ENCODE results near the gene GOT1. TPM values are rescaled to one million over a fixed set of nuclear protein-coding genes. Genes with fewer than 3 reads are reported as not detected.

Gene GOT1
- total and polyA plus RNA-seq, 2 donors (not counting 3 experiments of a cell fraction or from before 2014, with no cell fraction given), result 14.4 to 36.3 TPM

DNA sequence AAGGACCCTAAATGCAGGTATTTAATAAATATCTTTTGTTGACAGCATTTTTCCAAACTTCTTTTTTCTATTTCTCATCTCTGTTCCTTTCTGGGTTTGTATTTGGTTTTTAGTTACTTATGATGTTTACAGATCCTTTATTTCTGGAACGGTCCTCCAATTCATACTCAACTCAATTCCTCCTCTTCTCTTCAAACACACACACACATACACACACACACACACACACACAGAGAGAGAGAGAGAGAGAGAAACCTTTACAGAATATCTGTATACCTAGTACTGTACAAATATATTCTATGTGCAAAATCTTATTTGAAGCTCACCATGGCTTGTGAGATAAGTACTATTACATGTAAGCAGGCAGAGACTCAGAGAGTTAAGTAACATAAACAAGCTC is 21.6 kb upstream of the GOT1 start:
- TF ChIP-seq, protein P1, sequence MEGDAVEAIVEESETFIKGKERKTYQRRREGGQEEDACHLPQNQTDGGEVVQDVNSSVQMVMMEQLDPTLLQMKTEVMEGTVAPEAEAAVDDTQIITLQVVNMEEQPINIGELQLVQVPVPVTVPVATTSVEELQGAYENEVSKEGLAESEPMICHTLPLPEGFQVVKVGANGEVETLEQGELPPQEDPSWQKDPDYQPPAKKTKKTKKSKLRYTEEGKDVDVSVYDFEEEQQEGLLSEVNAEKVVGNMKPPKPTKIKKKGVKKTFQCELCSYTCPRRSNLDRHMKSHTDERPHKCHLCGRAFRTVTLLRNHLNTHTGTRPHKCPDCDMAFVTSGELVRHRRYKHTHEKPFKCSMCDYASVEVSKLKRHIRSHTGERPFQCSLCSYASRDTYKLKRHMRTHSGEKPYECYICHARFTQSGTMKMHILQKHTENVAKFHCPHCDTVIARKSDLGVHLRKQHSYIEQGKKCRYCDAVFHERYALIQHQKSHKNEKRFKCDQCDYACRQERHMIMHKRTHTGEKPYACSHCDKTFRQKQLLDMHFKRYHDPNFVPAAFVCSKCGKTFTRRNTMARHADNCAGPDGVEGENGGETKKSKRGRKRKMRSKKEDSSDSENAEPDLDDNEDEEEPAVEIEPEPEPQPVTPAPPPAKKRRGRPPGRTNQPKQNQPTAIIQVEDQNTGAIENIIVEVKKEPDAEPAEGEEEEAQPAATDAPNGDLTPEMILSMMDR (IDR thresholded peaks at IDR 0.05; ENCODE audit: extremely low read depth in 1 of 2, insufficient read depth in 1 of 2, low read depth in 1 of 2, low read length in 2 of 2), result no peak
- TF ChIP-seq JUN (IDR thresholded peaks at IDR 0.05; ENCODE audit: borderline replicate concordance, insufficient read depth, insufficient read length, low read depth), result no peak
- no peak for DNase-seq (ENCODE audit: low read depth, low spot score)
- intact Hi-C loops (cut with micrococcal nuclease), result no loop called here
- H3K36me3 ChIP-seq (ENCODE audit: control insufficient read depth in 2 of 2, extremely low read depth in 1 of 2, insufficient read depth in 2 of 2, low read length in 2 of 2), result no peaks in the 10 kb centered on the region
- no peaks in the 10 kb centered on the region for H3K4me1 ChIP-seq (ENCODE audit: control insufficient read depth, extremely low read depth, insufficient read depth, low read length)
- no peak for FAIRE-seq
- no peaks in the 10 kb centered on the region for H4K20me1 ChIP-seq (replicated peaks; ENCODE audit: control insufficient read depth, extremely low read depth, insufficient read depth, low read length)
- no peaks in the 10 kb centered on the region for H3K79me2 ChIP-seq (ENCODE audit: control insufficient read depth, insufficient read depth, low read length)
- H3K9ac ChIP-seq (replicated peaks; ENCODE audit: extremely low read depth, insufficient read depth, low read length), result no peak overlapping the region
- H2AFZ ChIP-seq (ENCODE audit: low read depth, low read length), result no peak overlapping the region
- H3K27me3 ChIP-seq (ENCODE audit: control insufficient read depth in 2 of 2, insufficient read depth in 2 of 2, low read length in 2 of 2), result peaks cover 59 to 80% of the 10 kb centered on the region in 2 experiments
- no peak overlapping the region for H3K27ac ChIP-seq (ENCODE audit: insufficient read depth, low read depth, low read length)
- no peak overlapping the region for H3K4me2 ChIP-seq (ENCODE audit: insufficient read depth, low read length)
- H3K9me1 ChIP-seq (replicated peaks; ENCODE audit: control insufficient read depth, extremely low read depth, insufficient read depth, low read length), result no peaks in the 10 kb centered on the region
- ChIA-PET CTCF (interaction anchor here (1.0 kb wide), 3 partner anchors 9 to 16 kb away, joined by 3 to 5 read pairs (median 4); no protein-coding TSS in a partner anchor), POLR2A (no interaction called here)
- no peak overlapping the region for H3K4me3 ChIP-seq (replicated peaks in 1 of 3; ENCODE audit: insufficient read depth in 1 of 3, low read depth in 1 of 3, low read length in 3 of 3)
- dilution Hi-C loops (cut with MboI; ENCODE audit: extremely low pct_ligation_motif_present, low sequenced_read_pairs), result no loop called here
- no TSS peak for BruUV-seq (replicated peaks)
- H3K9me3 ChIP-seq (replicated peaks; ENCODE audit: control insufficient read depth, insufficient read depth, low read length), result no peaks in the 10 kb centered on the region

GRCh38 chr10:99451499-99451788 is 21.0 kb upstream of the GOT1 start:
- no peak overlapping the region for H3K9ac ChIP-seq (replicated peaks; ENCODE audit: extremely low read depth, insufficient read depth, low read length)
- H3K36me3 ChIP-seq (ENCODE audit: control insufficient read depth in 2 of 2, extremely low read depth in 1 of 2, insufficient read depth in 2 of 2, low read length in 2 of 2), result no peaks in the 10 kb centered on the region
- H2AFZ ChIP-seq (ENCODE audit: low read depth, low read length), result no peak overlapping the region
- no peaks in the 10 kb centered on the region for H3K79me2 ChIP-seq (ENCODE audit: control insufficient read depth, insufficient read depth, low read length)
- CTCF ChIA-PET, result interaction anchor here (3.2 kb wide), 1 partner anchor 15 kb away, joined by 23 read pairs; no protein-coding TSS in a partner anchor
- no peak for FAIRE-seq
- H3K27me3 ChIP-seq (ENCODE audit: control insufficient read depth in 2 of 2, insufficient read depth in 2 of 2, low read length in 2 of 2), result peaks cover 59 to 84% of the 10 kb centered on the region in 2 experiments
- no peak overlapping the region for H3K4me2 ChIP-seq (ENCODE audit: insufficient read depth, low read length)
- H3K27ac ChIP-seq (ENCODE audit: insufficient read depth, low read depth, low read length), result no peak overlapping the region
- H3K4me3 ChIP-seq (replicated peaks in 1 of 3; ENCODE audit: insufficient read depth in 1 of 3, low read depth in 1 of 3, low read length in 3 of 3), result no peak overlapping the region
- intact Hi-C loops (cut with micrococcal nuclease) (no loop called here), dilution Hi-C loops (cut with MboI; ENCODE audit: extremely low pct_ligation_motif_present, low sequenced_read_pairs) (no loop called here)
- no peaks in the 10 kb centered on the region for H4K20me1 ChIP-seq (replicated peaks; ENCODE audit: control insufficient read depth, extremely low read depth, insufficient read depth, low read length)
- no peaks in the 10 kb centered on the region for H3K4me1 ChIP-seq (ENCODE audit: control insufficient read depth, extremely low read depth, insufficient read depth, low read length)
- no peaks in the 10 kb centered on the region for H3K9me1 ChIP-seq (replicated peaks; ENCODE audit: control insufficient read depth, extremely low read depth, insufficient read depth, low read length)
- TF ChIP-seq GATA2 (IDR thresholded peaks at IDR 0.05; ENCODE audit: insufficient read depth, insufficient read length, low read depth, low read length), result no peak
- no peak for TF ChIP-seq EZH2 (IDR thresholded peaks at IDR 0.05; ENCODE audit: borderline replicate concordance, low read depth, low read length, severe bottlenecking)
- TF ChIP-seq POLR2A (IDR thresholded peaks at IDR 0.05; ENCODE audit: low read depth, low read length), result no peak
- TF ChIP-seq FOS (IDR thresholded peaks at IDR 0.05; ENCODE audit: borderline replicate concordance, insufficient read depth, low read length), result no peak
- no peak for TF ChIP-seq POLR2AphosphoS5 (IDR thresholded peaks at IDR 0.05; ENCODE audit: insufficient read depth, low read depth, low read length)
- no peak for TF ChIP-seq JUN (IDR thresholded peaks at IDR 0.05; ENCODE audit: borderline replicate concordance, insufficient read depth, insufficient read length, low read depth)
- TF ChIP-seq, protein P2, sequence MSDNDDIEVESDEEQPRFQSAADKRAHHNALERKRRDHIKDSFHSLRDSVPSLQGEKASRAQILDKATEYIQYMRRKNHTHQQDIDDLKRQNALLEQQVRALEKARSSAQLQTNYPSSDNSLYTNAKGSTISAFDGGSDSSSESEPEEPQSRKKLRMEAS (IDR thresholded peaks at IDR 0.05; ENCODE audit: insufficient read depth, insufficient read length), result no peak
- TF ChIP-seq, protein P1 (IDR thresholded peaks at IDR 0.05; ENCODE audit: extremely low read depth in 1 of 2, insufficient read depth in 1 of 2, low read depth in 1 of 2, low read length in 2 of 2), result no peak
- TF ChIP-seq MYC (IDR thresholded peaks at IDR 0.05; ENCODE audit: low read depth, low read length), result no peak
- no peak for DNase-seq (ENCODE audit: low read depth, low spot score)
- no peaks in the 10 kb centered on the region for H3K9me3 ChIP-seq (replicated peaks; ENCODE audit: control insufficient read depth, insufficient read depth, low read length)
- POLR2A ChIA-PET, result interaction anchor here (1.0 kb wide), 1 partner anchor 191 kb away, joined by 3 read pairs; no protein-coding TSS in a partner anchor
- no TSS peak for BruUV-seq (replicated peaks)

All from endothelial cell of umbilical vein (primary cell).